WTC11 (cell line): ENCODE data around the gene SLC2A9.

Experiments
- CBFB ChIP-seq: sonication (generic); formaldehyde crosslinking; IDR thresholded peaks from 2 replicates; pipeline ENCODE4 v1.8.1; 2022; ENCODE audit warnings: mild to moderate bottlenecking, low read depth, missing genetic modification reagents
- CTCF ChIP-seq: fragments of 200-600 bp; IDR thresholded peaks from 2 replicates; pipeline ENCODE4 v1.8.0; 2022; ENCODE audit warnings: antibody characterized with exemption
- ETV6 ChIP-seq: sonication (generic); formaldehyde crosslinking; IDR thresholded peaks from 2 replicates; pipeline ENCODE4 v1.8.1; 2022; ENCODE audit warnings: mild to moderate bottlenecking, missing genetic modification reagents
- HMGA2 ChIP-seq: fragments of 250-450 bp; sonication (Bioruptor Pico); IDR thresholded peaks from 2 replicates; pipeline ENCODE4 v1.4.0; 2021; ENCODE audit warnings: mild to moderate bottlenecking, moderate library complexity
- OVOL2 ChIP-seq: fragments of 250-450 bp; sonication (Bioruptor Pico); IDR thresholded peaks from 2 replicates; pipeline ENCODE4 v1.9.0; 2021; ENCODE audit warnings: mild to moderate bottlenecking, borderline replicate concordance
- SP1 ChIP-seq: sonication (generic); formaldehyde crosslinking; conservative IDR thresholded peaks from 2 replicates; pipeline ENCODE4 v1.8.1; 2022; ENCODE audit warnings: missing genetic modification reagents
- ZNF671 ChIP-seq: fragments of 250-450 bp; sonication (Bioruptor Pico); IDR thresholded peaks from 2 replicates; pipeline ENCODE4 v1.8.0; 2021; ENCODE audit warnings: mild to moderate bottlenecking

DNA sequence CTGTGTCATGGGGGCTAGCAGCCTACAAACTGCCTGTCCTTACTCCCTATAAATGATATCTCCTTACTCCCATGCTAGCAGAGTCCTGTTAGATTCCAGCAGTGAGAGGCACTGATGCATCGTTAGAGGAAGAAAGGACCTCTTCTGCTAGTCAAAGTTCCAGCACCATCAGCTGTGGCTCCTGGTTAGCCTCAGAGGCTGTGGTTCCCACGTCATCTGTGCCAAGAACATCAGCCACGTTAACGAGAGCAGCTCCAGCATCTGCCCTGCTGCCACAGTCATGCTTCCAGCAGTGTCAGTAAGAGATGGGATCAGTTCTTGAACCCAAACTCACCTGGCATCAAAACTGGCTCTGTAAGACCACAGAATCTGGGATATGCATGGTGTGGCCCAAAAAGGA lies 88.5 kb downstream of the SLC2A9 start:
- no peak for TF ChIP-seq CBFB
- TF ChIP-seq CTCF, result no peak
- no peak for TF ChIP-seq SP1
- no peak for TF ChIP-seq ZNF671 (CRISPR knock-in tag)
- no peak for TF ChIP-seq ETV6 (CRISPR knock-in tag)
- TF ChIP-seq HMGA2 (CRISPR knock-in tag), result no peak
- no peak for TF ChIP-seq OVOL2 (CRISPR knock-in tag)
